DMS 273 (cell line): Measurements from ENCODE around the gene EVI5L.
"Not testable (repeated sequence)": the region's sequence is repeated elsewhere in the genome, so short reads cannot be mapped to it uniquely, and the experiment has no call there.

Experiments used
- DNase-seq: peaks from one replicate; lab custom pipeline; 2025; ENCODE audit not compliant: unreplicated experiment; lab: John Stamatoyannopoulos, UW

The EVI5L gene

DNA sequence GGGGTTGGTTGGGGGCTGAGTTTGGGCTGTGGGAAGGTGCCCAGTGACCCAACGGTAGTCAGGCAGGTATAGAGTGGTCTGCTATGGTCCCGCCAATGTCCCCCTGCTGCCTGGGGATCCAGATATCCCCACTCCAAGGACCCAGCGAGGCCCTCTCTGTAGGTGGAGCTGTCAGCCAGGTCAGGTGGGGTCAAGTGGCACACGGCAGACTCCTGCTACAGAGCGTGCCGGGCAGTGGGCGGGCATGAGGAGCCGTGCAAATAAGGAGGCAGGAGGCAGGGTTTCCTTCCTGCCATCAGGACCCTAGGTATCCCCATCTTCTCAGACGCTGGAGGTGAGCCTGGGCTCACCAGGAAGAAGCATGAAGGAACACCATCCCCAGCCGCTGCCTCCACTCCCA is 14.9 kb downstream of the EVI5L start:
- DNase-seq: no peak

DNA sequence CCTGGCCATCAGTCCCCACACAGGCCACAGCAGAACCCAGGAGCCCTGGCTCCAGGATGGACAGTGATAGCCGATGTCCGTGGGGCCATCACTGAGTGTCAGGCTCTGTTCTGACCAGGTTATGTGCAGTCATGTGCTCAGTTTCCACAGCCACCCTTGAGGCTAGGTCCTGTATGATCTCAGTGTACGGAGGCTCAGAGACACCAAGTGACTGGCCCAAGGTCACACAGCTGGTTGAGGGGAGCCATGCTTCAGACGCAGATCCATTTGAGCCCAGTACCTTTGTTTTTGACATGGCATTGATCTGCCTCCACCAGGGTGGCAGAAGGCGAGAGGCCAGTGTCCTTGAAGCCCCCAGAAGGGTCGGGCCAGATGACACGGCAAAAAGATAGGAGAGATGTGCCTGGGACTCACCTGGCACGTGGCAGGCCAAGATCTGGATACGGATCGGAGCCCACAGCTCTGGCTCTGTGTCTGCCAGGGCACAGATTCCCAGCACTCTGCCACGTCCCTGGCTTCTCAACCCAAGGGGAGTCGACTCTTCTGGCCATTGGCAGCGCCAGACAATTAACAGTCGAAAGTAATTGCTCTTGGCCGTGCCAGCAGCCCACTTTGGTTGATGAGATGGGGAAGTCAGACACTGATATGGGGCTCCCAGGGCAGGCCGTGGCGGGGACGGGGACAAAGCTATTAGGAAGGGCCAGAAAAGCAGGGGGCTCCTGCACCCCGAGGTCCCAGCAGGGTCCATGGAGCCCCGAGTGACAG is 15.6 kb downstream of the EVI5L start:
- DNase-seq: no peak

DNA sequence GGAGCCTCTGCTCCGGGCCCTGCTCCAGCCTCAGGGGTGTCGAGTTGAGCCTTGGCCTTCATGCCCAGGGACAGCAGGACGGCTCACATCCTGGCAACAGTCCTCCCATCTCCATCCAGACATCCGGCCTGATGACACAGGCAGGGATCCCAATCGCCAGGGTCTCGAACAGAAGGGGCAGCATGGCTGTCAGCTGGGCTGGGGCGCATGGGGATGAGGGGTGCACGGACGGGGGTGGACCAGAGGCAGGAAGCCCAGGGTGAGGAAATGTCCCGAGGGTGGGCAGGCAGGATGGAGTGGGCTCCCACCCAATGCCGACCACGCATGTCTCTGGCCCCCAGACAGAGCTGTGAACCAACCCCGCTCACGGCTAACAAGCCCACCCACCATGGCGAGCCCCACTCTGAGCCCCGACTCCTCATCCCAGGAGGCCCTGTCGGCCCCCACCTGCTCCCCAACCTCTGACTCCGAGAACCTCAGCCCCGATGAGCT is 16.2 kb downstream of the EVI5L start:
- no peak for DNase-seq

DNA sequence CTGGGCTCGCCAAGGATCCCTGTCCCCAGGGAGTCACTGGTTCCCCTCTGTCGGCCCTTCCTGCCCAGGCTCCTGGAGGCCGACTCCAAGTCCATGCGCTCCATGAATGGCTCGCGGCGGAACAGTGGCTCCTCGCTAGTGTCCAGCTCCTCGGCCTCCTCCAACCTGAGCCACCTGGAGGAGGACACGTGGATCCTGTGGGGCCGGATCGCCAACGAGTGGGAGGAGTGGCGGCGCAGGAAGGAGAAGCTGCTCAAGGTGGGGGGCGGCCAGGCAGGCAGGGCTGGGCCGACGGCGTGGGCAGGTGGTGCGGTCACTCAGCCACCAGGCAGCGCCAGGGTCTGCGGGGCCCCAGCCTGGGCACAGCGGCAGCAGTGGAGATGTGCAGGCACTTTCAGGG is 17.6 kb downstream of the EVI5L start:
- DNase-seq: no peak

DNA sequence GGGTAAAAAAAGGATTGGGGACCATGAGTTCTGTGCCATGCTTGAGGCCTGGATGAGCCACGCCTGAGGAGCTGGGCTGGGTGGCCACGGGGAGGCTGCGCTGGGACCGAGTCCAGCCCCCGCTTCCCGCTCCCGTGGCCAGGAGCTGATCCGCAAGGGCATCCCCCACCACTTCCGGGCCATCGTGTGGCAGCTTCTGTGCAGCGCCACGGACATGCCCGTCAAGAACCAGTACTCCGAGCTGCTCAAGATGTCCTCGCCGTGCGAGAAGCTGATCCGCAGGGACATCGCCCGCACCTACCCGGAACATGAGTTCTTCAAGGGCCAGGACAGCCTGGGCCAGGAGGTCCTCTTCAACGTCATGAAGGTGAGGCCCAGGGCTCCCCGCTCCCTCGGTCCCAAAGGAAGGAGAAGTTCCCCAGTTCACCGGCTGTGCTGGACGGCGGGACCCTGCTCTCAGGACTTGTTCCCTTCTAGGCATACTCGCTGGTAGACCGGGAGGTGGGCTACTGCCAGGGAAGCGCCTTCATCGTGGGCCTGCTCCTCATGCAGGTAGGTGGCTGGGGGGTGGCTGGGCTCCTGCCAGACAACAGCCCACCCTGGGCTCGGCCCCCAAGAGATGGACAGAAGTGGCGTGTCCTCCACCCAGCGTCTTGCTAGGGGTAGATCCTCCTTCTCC is 18.9 kb downstream of the EVI5L start:
- no peak for DNase-seq

DNA sequence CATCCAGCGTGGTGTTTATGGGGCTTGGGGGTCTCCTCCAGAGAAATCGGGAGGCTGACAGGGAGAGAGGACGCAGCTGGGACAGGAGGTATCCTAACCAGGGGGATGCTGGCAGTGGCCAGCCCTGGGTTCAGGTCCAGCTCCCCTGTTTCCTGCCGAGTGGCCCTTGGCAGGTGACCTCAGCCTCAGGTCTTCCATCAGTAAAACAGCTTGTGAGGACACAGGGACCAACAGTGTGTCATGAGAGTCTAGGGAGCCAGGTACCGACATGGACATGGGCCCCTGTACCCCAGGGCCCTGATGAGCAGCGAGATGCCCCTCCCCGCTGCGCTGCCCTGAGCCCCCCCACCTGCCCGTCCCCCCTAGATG is 19.6 kb downstream of the EVI5L start:
- no peak for DNase-seq

DNA sequence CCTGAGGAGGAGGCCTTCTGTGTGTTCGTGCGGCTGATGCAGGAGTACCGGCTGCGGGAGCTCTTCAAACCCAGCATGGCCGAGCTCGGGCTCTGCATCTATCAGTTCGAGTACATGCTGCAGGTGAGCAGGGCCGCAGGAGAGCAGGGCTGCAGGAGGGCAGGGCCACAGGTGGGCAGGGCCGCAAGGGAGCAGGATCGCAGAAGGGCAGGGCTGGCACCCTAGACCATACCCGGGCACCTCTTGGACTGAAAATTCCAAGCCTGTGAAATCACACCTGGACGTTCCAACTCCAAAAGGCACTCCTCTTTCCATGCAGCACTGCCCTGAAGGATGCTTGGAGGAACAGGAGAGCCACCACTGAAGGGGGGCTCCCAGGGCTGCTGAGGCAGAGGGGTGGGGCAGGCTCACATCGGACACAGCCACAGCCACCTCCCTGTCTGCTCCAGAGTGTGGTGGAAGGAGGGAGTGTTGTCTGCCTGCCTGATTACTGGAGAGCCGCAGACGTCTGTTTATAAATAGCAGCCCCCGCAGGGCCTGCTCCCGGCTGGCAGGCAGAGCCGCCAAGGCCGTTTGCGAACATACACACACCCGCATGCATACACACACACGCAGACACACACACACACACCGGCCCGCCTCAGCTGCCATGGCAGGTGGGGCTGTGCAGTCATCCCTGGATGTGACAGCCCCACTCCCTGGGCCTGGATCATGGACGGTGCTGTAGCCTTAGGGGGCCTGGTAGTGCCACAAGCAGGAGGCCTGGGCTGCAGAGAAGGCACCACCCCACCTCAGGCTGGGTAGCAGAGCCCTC is 20.2 kb downstream of the EVI5L start:
- DNase-seq: peak; percentile 58

DNA sequence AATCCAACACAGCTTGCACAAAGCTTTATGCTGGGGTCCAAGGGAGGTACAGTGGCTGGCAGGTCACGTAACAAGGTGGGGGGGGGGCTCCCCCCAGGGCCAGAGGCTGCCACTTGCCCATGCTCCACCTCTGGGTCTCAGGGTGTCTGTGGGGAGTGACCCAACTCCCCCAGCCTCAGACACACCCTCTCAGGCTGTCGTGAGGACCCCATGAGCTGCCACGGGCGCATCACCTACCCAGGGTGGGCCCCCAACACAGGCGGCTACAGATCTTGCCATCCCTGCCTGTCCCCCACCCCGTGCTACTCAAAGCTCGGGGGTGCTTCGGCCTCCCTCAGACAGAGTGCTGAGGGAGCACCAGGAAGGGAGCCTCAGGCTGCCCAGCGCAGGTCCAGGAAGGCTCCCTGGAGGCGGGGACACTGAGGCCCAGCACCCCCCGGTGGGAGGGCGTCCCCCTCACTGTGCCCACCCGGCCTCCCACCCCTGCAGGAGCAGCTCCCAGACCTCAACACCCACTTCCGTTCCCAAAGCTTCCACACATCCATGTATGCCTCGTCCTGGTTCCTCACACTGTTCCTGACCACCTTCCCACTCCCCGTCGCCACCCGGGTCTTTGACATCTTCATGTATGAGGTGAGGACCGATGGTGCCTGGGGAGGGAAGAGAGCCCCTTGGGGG is 21.1 kb downstream of the EVI5L start:
- DNase-seq: no peak

DNA sequence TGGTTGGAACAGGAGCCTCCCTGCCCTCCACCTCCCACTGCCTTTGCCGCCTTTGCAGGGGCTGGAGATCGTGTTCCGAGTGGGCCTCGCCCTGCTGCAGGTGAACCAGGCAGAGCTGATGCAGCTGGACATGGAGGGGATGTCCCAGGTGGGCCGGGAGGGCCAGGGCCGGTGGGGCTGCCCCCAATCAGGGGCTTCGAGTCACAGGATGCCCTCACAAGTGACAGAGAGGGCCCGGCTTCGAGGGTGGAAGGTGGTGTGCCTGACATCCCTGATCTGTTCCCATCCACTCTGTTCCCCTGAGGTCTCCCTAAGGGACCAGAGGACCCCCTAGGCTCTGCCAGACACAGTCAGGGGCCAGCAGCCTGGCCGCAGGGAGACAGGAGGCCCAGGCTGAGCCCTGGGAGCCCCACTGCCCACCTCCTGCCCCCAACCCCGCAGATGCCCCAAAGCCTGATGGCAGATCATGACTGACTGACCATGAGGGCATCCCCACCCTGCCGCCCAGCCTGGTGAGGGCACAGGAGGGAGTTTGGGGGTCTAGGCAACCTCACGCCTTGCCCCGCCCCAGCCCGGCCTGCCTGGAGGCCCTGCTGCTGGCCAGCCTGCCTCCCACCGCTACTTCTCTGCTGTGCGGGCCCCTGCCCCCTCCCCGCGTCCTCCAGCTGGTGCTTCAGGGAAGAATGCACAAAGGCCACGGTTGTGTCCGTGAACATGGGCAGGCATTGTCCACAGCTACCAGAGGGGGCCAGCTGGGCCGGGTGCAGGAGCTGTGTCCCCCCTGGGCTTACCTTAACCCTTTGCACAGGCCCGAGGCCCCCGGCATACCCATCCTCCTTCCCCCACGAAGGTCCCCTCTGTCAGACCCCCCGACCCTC is 21.8 kb downstream of the EVI5L start:
- no peak for DNase-seq

DNA sequence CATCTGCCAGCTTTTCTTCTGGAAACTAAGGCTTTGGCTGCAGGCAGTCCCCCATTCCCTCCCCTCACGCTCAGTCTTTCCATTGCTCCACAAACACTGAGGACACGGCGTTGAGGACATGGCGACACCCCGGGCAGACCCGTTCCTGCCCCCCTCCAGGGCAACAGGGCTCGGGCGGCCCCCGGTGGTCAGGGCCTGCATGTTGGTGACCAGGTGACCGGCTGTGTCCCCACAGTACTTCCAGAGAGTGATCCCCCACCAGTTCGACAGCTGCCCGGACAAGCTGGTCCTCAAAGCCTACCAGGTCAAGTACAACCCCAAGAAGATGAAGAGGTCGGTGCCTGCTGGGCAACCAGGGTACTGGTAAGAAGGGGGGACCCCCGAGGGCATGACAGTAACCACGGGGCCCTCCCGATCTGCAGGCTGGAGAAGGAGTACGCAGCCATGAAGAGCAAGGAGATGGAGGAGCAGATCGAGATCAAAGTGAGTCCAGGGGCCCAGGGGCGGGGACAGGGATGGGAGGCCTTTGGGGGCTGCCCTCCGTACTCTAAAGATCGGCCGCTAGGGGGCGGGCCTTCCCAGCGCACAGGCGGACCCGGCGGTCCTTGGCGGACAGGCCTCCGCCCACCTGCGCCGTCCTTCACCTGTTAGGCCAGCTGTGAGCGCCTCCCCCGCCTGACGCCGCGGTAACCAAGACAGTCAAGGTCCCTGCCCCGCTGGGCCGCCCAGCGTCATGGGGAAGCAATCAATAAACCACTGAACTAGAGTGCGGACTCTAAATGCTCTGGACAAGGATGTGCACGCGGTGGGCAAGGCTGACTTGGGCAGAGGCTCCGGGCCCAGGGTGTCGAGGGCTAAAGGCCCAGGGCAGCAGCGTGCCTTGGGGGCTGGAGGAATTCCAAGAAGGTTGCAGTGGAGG is 23.1 kb downstream of the EVI5L start:
- DNase-seq: peak; percentile 89

DNA sequence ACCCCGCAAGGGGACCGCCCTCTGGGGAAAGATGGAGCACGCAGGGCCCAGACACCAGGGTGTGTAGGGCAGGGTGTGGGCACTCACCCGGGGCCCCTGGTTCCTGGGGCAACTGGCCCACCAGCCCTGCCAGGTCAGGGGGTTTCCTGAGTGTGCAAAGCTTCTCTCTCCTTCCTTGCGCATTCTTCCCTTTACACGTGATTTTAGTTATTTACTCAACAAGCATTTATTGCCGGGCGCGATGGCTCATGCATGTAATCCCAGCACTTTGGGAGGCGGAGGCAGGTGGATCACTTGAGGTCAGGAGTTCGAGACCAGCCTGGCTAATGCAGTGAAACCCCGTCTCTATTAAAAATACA is 23.7 kb downstream of the EVI5L start:
- DNase-seq: no peak

DNA sequence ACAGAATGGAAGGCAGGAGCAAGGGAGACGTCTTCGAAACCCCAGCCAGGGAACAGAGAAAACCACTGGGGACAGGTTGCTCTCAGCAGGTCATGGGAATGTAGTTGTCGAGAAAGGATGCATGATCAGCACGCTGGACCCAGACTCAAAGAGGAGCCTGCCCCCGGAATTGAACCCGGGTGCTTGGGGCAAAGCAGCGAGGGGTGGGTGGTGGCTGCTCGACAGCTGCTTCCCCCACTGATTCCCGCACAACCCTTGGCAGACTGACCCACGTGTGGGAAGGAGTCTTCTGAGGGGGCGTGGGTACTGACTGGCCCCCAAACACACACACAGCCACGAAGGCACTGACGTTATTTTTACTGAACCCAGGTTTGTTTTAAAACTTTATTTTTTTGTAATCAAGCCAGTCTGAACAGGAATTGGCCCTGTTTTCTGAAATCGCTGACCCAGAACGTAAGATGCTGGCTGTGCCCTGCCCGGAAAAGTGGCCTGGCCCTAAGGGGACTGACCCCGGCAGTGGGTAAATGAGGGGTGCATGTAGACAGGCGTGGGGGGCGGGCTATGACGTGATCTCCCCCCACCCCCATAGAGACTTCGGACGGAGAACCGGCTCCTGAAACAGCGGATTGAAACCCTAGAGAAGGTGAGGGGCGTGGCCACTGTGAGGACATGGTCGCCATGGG is 25.5 kb downstream of the EVI5L start:
- DNase-seq: no peak

DNA sequence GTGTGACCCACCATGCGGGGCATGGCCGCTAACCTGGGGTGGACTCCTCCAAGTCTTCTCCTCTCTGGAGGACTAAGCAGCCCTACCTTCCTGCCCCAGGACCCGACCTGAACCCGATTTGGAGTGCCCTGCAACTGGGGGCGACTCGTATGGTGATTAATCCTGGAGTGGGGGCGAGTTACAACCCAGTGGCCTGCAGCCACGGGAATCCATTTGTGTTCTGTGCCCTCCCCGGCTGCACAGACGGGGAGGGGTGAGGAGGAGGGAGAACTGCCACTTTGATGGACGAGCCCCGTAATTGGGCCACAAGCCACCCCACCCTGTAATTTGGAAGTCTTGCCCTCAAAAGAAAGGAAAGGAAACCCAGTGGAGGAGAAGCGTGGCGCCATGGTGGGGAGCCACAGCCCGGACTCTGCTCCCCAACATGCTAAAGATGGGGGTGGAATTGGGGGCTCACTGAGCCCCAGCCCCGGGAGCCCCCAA is 26.1 kb downstream of the EVI5L start:
- peak; percentile 26 for DNase-seq

DNA sequence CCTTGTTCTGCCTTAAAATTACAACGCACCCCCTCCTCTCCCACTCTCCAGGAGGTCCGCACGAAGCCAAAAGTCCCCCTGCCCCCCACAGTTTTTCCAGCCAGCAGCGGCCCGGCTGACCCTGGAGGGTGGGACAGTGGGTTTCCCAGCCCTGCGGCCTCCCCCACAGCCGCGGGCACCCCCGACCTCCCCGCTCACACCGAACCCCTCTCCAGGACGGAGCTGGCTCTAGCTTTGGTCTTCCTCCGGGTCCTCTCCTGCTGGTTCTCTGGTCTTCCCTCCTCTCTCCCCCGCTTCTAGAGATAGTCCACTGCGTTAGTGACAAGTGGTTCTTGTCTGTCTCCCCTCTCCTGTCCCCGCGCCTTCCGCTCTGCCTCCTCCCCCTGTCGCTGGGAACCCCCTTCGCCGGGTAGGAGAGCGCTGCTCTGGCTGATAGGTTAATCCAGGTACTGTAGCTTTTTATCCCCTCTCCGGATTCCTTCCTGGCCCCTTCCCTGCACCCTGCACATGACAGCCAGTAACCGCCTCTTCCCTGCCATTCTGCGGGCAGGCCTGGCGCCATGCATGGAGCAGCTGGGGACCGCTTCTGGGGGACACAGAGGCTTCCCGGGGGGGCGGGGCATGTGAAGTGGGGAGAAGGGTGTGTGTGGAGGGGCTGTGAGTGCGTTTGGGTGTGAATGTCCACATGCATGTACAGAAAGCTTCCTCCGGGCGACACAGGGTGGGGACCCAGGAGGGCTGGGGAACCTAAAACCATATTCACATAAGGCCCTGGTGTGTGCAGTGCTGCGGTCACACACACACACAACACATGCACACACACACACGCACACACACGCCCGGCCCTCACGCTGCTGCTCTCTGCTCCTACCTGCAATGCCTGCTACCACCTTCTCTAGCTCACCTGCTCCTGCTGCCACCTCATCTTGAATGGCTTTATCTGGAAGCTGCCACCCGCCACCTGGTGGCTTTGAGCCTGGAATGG is 27.0 kb downstream of the EVI5L start:
- no peak for DNase-seq

DNA sequence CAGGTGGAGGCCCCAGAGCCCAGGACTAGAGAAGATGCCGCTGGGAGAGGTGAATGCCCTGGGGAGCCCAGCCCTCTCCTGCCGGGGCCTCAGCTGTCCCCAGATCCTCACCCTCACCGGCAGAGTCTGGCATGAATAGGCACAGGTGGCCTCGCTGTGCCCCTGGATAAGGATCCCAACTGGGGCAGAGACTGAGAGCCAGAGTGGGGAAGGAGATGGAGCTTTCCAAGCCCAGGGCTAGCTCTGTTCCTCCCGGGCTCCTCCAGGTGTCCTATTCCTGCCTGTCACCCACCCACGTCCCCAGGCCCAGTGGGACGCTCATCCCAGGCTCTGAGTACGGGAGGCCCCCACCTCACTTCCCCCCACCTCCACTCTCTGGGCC is 27.7 kb downstream of the EVI5L start:
- no peak for DNase-seq

DNA sequence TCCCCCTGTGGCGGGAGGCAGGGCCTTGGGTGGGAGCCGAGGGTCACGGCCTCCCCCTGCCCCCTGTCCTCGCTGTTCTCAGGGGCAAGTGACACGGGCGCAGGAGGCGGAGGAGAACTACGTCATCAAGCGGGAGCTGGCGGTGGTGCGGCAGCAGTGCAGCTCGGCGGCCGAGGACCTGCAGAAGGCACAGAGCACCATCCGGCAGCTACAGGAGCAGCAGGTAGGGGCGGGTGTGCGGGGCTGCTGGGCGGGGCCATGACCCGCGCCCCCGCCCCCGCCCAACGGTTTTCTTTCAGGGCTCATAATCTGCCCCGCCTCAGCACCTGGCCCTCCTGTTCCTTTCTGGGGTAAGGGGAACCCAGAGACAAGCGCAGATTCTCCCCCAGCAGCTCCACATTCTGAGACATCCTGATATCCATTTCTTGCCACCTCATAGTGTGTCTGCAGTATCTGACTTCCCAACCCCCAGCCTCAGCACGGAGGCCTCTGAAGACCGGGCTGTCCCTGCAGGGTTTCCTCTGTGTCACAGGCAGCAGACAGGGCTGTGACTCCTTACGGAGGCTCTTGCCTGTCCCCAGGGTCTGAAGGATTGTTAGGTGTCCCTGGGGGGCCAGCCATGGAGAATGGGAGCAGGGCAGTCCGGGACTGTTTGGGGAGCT is 28.2 kb downstream of the EVI5L start:
- peak; percentile 61 for DNase-seq

DNA sequence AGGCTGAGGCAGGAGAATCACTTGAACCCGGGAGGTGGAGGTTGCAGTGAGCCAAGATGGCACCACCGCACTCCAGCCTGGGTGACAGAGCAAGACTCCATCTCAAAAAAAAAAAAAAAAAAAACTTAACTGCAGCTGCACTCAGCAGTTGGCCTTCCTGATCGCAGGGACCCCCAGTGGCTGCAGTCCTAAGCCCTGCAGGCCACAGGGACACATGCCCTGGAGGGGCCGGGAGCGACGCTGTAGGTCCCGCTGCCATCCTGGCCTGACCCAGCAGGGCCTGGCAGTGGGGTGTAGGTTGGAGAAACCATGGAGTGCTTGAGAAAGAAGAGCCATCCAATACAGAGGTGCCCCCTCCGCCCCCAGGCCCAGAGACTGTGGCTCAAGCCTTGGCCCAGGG is 29.1 kb downstream of the EVI5L start:
- not testable (repeated sequence) for DNase-seq
